ENCODE data around the gene ZBTB2.

The ZBTB2 gene

GRCh38 chr6:151434369-151434768 is 43.0 kb upstream of the ZBTB2 start:
- H3K4me3 ChIP-seq (ENCODE audit: low read depth, low read length), result no peak overlapping the region
- TF ChIP-seq, protein P1, sequence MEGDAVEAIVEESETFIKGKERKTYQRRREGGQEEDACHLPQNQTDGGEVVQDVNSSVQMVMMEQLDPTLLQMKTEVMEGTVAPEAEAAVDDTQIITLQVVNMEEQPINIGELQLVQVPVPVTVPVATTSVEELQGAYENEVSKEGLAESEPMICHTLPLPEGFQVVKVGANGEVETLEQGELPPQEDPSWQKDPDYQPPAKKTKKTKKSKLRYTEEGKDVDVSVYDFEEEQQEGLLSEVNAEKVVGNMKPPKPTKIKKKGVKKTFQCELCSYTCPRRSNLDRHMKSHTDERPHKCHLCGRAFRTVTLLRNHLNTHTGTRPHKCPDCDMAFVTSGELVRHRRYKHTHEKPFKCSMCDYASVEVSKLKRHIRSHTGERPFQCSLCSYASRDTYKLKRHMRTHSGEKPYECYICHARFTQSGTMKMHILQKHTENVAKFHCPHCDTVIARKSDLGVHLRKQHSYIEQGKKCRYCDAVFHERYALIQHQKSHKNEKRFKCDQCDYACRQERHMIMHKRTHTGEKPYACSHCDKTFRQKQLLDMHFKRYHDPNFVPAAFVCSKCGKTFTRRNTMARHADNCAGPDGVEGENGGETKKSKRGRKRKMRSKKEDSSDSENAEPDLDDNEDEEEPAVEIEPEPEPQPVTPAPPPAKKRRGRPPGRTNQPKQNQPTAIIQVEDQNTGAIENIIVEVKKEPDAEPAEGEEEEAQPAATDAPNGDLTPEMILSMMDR (IDR thresholded peaks at IDR 0.05; ENCODE audit: low read depth, low read length), result no peak

DNA sequence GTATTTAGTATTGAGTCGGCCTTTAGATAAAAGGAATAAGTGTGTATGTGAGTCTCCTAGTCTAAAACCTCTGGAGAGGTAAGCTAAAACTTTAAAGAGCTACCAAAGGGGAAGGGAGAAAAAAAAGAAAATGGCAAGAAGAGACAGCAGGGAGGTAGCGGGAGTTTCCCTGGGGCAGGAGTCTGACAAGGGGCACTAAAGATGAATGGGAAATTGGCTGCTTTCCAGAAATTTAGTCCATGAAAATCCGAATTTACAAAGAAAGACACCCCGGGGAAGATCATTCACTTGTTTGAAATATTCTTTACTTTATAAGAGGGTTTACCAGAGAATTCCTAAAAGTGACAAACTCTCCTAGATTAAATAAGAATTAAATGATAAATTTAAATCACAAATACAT is 41.3 kb upstream of the ZBTB2 start:
- TF ChIP-seq, protein P1 (IDR thresholded peaks at IDR 0.05; ENCODE audit: low read depth, low read length), result no peak
- H3K4me3 ChIP-seq (ENCODE audit: low read depth, low read length), result no peak overlapping the region

DNA sequence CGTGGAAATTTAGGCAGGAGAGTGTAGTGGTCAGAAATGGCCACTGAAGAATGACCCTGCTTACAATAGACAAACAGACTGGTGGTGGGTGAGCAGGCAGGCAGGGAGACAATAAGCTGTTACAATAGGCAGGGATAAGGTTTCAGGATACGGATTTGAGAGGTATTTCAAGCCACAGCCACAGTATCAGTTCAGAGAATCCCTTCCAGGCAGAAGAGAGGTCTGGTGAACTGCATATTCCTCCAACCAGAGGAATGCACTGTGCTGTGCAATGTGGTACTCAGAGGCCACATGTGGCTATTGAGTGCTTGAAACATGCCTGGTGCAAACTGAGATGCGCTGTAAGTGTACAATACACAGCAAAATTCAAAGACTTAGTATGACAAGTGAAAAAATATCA is 40.0 kb upstream of the ZBTB2 start:
- no peak overlapping the region for H3K4me3 ChIP-seq (ENCODE audit: low read depth, low read length)
- TF ChIP-seq, protein P1 (IDR thresholded peaks at IDR 0.05; ENCODE audit: low read depth, low read length), result no peak

DNA sequence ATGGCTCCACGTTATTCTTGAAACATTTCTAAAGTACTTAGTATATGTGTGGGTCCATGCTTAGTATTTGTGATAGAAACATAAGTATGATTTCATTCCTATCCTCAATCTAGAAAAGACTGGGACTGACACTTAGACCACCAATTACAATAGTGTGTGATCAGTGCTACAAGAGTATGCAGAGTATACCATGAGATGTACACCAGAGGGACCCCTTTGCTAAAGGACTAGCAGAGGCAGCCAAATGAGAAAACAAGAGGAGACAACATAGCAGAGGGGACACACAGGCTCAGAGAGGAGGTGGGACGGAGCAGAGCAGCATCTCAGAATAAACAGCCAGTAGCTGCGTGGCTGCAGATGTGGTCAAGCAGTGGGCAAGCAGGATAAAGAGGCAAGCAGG is 39.5 kb upstream of the ZBTB2 start:
- TF ChIP-seq, protein P1 (IDR thresholded peaks at IDR 0.05; ENCODE audit: low read depth, low read length), result no peak

GRCh38 chr6:151428093-151428735 is 36.9 kb upstream of the ZBTB2 start:
- TF ChIP-seq, protein P1 (IDR thresholded peaks at IDR 0.05; ENCODE audit: low read depth, low read length), result no peak
- no peak overlapping the region for H3K4me3 ChIP-seq (ENCODE audit: low read depth, low read length)

More for the DNA sequence above, 39.5 kb upstream of the ZBTB2 start:
- no peak overlapping the region for H3K4me3 ChIP-seq (ENCODE audit: low read depth, low read length)

DNA sequence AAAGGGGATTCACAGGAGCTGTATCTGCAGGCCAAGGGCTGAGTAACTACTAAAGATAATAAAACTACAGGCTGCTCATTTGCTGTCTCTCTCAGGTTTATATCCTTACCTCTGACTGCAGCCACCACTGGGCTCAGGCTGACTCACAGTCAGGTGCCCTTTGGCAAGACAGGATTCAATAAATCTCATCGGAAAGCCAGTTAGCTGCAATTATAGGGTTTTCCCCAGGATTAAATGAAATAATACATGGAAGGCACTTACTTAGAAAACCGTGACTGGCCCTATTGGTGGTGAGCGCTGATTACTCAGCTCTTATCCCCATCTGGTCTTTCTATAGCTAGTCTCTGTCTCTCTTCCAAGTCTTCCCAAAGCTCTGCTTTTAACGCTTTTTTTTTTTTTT is 34.2 kb upstream of the ZBTB2 start:
- TF ChIP-seq, protein P1 (IDR thresholded peaks at IDR 0.05; ENCODE audit: low read depth, low read length), result no peak
- no peak overlapping the region for H3K4me3 ChIP-seq (ENCODE audit: low read depth, low read length)

GRCh38 chr6:151422981-151423380 is 31.6 kb upstream of the ZBTB2 start:
- TF ChIP-seq, protein P1 (IDR thresholded peaks at IDR 0.05; ENCODE audit: low read depth, low read length), result no peak
- no peak overlapping the region for H3K4me3 ChIP-seq (ENCODE audit: low read depth, low read length)
